ES-I3 (cell line): Measurements from ENCODE around the gene KIF17.

Experiments
- H3K36me3 ChIP-seq: 2 replicates; pipeline ENCODE4 v1.6.1; 2013; ENCODE audit warnings: mild to moderate bottlenecking, low read length, control low read depth, moderate library complexity; ENCODE audit not compliant: insufficient read depth
- H3K4me1 ChIP-seq: 2 replicates; pipeline ENCODE4 v1.6.1; 2013; ENCODE audit warnings: mild to moderate bottlenecking, control low read depth, low read length; ENCODE audit not compliant: insufficient read depth
- H3K9ac ChIP-seq: 2 replicates; pipeline ENCODE4 v1.6.1; 2013; ENCODE audit warnings: low read depth, mild to moderate bottlenecking, low read length, moderate library complexity
- H3K9me3 ChIP-seq: 2 replicates; pipeline ENCODE4 v1.6.1; 2013; ENCODE audit warnings: mild to moderate bottlenecking, low read length, moderate library complexity; ENCODE audit not compliant: control insufficient read depth, insufficient read depth

KIF17 gene

DNA sequence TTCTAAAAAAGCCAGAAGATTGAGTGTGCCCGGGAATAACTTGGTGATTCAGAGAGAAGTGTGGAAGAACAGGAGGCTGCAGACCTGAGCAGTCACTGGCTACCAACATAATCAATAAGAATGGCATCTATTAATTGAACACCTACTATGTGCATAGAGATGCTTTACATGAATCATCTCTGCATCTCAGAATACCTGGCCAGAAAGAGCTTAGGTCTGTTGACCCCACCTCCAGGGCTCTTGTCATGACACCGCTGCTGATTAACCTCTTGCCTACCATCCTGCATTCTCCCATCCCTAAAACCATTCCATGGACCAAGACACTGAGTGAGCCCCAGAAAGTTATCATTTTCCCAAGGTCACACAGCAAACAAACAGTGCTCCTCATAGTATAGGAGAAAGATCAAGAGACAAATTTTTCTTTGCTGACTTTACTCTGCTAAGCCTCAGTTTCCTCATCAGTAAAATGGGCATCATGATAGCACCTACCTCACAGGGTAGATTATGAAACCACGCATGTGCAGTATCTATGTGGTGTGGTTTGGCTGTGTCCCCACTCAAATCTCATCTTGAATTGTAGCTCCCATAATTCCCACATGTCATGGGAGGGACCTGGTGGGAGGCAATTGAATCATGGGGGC is 100.8 kb downstream of the KIF17 start:
- peaks cover 31% of the 10 kb centered on the region for H3K4me1 ChIP-seq

DNA sequence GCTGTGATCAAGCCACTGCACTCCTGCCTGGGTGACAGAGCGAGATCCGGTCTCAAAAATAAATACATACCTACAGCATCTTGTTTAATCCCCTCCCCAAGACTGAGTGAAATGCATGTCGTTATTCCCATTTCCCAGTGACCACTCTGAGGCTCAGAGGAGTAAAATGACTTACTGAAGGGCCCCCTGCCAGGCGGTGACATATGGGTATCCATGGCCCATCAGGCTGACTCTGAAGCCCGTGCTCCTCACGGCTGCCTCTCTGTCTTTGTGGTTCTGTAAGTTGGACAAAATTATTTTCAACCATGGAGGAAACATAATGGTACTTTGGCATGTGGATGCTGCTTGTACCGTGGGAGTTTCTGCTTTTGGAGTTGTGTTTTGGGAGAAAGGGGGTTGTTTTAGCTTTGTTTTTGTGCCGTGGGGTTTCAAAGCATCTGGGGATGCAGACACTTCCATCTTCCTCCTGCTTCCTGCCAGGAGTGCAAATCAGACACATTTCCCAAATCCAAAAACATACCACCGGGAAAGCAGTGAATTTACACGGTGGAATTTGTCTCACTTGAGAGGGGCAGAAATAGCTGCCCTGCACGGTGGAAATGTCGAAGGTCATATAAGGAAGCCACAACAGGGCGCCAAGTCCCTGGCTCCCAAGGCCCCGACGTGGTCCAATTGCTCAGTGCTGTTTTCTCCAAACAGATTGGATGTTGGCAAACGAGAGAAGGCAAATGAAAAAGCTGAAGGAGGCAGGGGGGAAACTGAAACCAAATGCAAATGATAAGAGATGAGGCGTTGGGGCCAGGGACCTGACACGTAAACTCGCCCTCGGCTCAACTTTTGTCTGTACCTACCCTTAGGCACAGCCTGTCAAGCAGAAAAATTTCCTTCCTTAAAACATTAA is 101.6 kb downstream of the KIF17 start:
- Histone ChIP-seq H3K36me3 (no peaks in the 10 kb centered on the region), H3K4me1 (peaks cover 31% of the 10 kb centered on the region), H3K9me3 (no peaks in the 10 kb centered on the region), H3K9ac (no peak overlapping the region)

More for the DNA sequence above, 100.8 kb downstream of the KIF17 start:
- Histone ChIP-seq H3K36me3 (no peaks in the 10 kb centered on the region), H3K9me3 (no peaks in the 10 kb centered on the region), H3K9ac (no peak overlapping the region)

DNA sequence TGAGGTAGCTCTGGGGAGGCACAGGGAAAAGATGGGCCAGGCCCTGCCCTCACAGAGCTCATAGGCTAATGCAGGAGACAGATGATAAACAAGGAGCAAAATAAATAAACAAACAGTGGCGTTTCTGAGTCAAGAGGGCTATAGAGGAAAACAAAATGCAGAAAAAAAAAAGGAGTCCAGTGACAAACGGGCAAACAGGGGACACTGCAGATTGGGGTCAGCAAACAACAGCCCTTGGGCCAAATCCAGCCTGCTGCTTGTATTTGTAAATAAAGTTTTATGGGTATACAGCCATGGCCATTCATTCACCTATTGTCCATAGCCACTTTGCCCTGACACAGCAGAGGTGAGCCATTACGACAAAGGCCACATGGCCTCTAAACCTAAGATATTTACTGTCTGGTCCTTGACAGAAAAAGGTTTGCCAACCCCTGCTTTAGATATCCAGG is 103.7 kb downstream of the KIF17 start:
- Histone ChIP-seq H3K4me1 (peaks cover 35% of the 10 kb centered on the region), H3K9me3 (no peaks in the 10 kb centered on the region), H3K36me3 (no peaks in the 10 kb centered on the region), H3K9ac (no peak overlapping the region)
